Erythroblast (primary cell): ENCODE measurements around the gene HEXIM1.

ENCODE experiments used
- GATA1 ChIP-seq: IDR thresholded peaks from 2 replicates; pipeline ENCODE4 v1.6.1; 2011; ENCODE audit warnings: low read depth, mild to moderate bottlenecking, control low read depth, low read length, moderate library complexity
- POLR2A ChIP-seq: IDR thresholded peaks from 2 replicates; pipeline ENCODE4 v1.6.1; 2011; ENCODE audit warnings: mild to moderate bottlenecking, low read length

DNA sequence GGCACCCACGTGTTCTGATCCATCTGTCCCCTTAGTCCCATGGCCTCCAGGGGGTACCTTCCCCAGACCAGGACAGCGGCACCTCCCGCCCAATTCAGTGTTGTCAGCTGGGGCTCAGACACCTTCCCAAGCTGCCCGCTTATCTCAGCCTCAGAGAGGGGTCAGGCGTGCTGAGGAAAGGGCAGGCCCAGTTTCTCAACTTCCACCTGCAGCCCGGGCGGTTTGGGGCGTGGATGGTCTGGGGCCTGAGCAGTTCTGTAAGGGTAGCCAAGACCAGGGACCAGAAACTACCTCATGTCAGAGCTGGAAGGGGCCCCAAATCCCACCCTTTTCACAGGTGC, 21.1 kb upstream of the HEXIM1 start:
- TF ChIP-seq POLR2A: no peak
- TF ChIP-seq GATA1: no peak
